Panc1 (cell line): ENCODE results near the gene TTC23. TPM values are rescaled to one million over a fixed set of nuclear protein-coding genes. Genes with fewer than 3 reads are reported as not detected.

Experiments used
- ATAC-seq: fragments of 200-7000 bp; cut with Tn5 transposase; 2 replicates; pipeline ENCODE4 v1.9.1; 2020; ENCODE audit warnings: mild to moderate bottlenecking, moderate library complexity
- BruUV-seq: library from RNA; stranded (reverse); fragments of 400-500 nt; replicated peaks from 2 replicates; lab custom pipeline; 2021; lab: Mats Ljungman, UMichigan
- CTCF ChIA-PET: fragments of 300-600 bp; sonication (Branson Sonifier 250); formaldehyde crosslinking; loops from one replicate; lab custom pipeline; 2022; ENCODE audit warnings: antibody characterized with exemption; lab: Charles Lee
- POLR2A ChIA-PET: fragments of 300-600 bp; sonication (Branson Sonifier 250); formaldehyde crosslinking; loops from one replicate; lab custom pipeline; 2022; ENCODE audit warnings: antibody characterized with exemption; lab: Charles Lee
- DNase-seq: peaks from one replicate; pipeline ENCODE4 v3.0.0-alpha.2; 2010; ENCODE audit warnings: low read depth, low spot score
- H3K27ac ChIP-seq: 2 replicates; pipeline ENCODE4 v1.5.1; 2011; ENCODE audit warnings: mild to moderate bottlenecking, low read length, inconsistent platforms
- H3K27me3 ChIP-seq: fragments of 200-500 bp; sonication (Bioruptor generic); 2 replicates; pipeline ENCODE4 v1.6.0; 2014; ENCODE audit warnings: low read length, inconsistent platforms; ENCODE audit not compliant: control insufficient read depth, insufficient read depth
- H3K36me3 ChIP-seq: fragments of 200-500 bp; sonication (Bioruptor generic); 2 replicates; pipeline ENCODE4 v1.5.1; 2014; ENCODE audit warnings: inconsistent platforms, mild to moderate bottlenecking, low read length, moderate library complexity; ENCODE audit not compliant: control insufficient read depth, insufficient read depth
- H3K4me1 ChIP-seq: 2 replicates; pipeline ENCODE4 v1.5.1; 2011; ENCODE audit warnings: inconsistent platforms, mild to moderate bottlenecking, low read length, moderate library complexity; ENCODE audit not compliant: control insufficient read depth, insufficient read depth
- H3K4me3 ChIP-seq, 2 experiments: 2 replicates each; pipeline ENCODE4 v1.5.1; 2011 to 2012; ENCODE audit warnings: low read depth in 2 of 2, low read length in 2 of 2, mild to moderate bottlenecking in 2 of 2, inconsistent platforms in 1 of 2, moderate library complexity in 1 of 2
- H3K9me3 ChIP-seq: fragments of 200-500 bp; sonication (Bioruptor generic); 2 replicates; pipeline ENCODE4 v1.5.1; 2014; ENCODE audit warnings: low read depth, mild to moderate bottlenecking, inconsistent platforms, low read length, moderate library complexity; ENCODE audit not compliant: control insufficient read depth, insufficient read depth
- POLR2AphosphoS5 ChIP-seq: IDR thresholded peaks from 2 replicates; pipeline ENCODE4 v1.6.1; 2012; ENCODE audit warnings: mild to moderate bottlenecking, low read depth, low read length, moderate library complexity
- SIN3A ChIP-seq: IDR thresholded peaks from 2 replicates; pipeline ENCODE4 v1.6.1; 2012; ENCODE audit warnings: low read depth, mild to moderate bottlenecking, low read length, moderate library complexity, borderline replicate concordance; ENCODE audit not compliant: insufficient read depth
- TCF7L2 ChIP-seq: IDR thresholded peaks from 2 replicates; pipeline ENCODE4 v1.6.1; 2011; ENCODE audit warnings: mild to moderate bottlenecking, low read depth, low read length, inconsistent platforms
- in situ Hi-C: cut with HindIII; loops from 2 replicates; pipeline ENCODE4 v1.10.0; 2016; ENCODE audit warnings: low sequenced_read_pairs, low pct_unique_long_range_greater_than_20kb
- intact Hi-C: fragments of 100-400 bp; cut with micrococcal nuclease; formaldehyde crosslinking; loops from one replicate; pipeline ENCODE4 v1.10.0; 2022; ENCODE audit not compliant: unreplicated experiment
- total RNA-seq: library from RNA; stranded (reverse); gene quantifications from one replicate; pipeline ENCODE4 v1.2.1, GENCODE V29; 2021; ENCODE audit not compliant: unreplicated experiment
- TF ChIP-seq, protein P1 (sequence below), 2 experiments: IDR thresholded peaks; 2 replicates each; pipeline ENCODE4 v1.6.1; 2011 to 2012; ENCODE audit warnings: low read depth in 2 of 2, control low read depth in 1 of 2, low read length in 1 of 2, mild to moderate bottlenecking in 1 of 2, moderate library complexity in 1 of 2; ENCODE audit not compliant: insufficient read depth in 1 of 2
- TF ChIP-seq, protein P2 (sequence below): fragments of 450-650 bp; IDR thresholded peaks from 2 replicates; pipeline ENCODE4 v1.5.1; 2017; ENCODE audit warnings: mild to moderate bottlenecking

The TTC23 gene
- total RNA-seq, 1 experiment from 2014 or later = 21.7 TPM

DNA sequence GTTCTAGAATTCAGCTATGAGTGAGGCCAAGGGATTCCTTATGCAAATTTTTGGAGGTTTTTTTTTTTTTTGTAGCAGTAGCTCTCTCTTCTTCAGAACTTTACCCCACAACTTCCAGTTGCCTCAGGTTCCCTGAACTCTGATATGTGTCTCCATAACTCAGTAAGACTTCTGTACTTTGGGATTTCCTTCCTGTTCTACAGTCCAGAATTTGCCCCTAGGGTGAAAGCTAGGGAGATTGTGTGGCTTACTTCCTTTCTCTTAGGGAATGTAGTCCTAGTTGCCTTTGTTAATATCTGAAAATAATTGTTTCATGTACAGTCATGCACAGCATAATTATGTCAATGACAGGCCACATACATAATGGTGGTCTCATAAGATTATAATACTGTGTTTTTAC, 32.7 kb upstream of the TTC23 start:
- no peak for ATAC-seq
- Histone ChIP-seq H3K36me3 (no peaks in the 10 kb centered on the region), H3K4me3 (no peak overlapping the region), H3K27me3 (no peaks in the 10 kb centered on the region), H3K9me3 (no peaks in the 10 kb centered on the region), H3K27ac (no peak overlapping the region), H3K4me1 (no peaks in the 10 kb centered on the region)
- CTCF ChIA-PET = interaction anchor here (0.6 to 1.4 kb wide), 4 partner anchors 9 to 422 kb away, joined by 3 to 9 read pairs (median 4); no protein-coding TSS in a partner anchor
- intact Hi-C loops (no loop called here), in situ Hi-C loops (no loop called here)
- TF ChIP-seq SIN3A (no peak), POLR2AphosphoS5 (no peak), TCF7L2 (no peak)
- TF ChIP-seq, protein P1, sequence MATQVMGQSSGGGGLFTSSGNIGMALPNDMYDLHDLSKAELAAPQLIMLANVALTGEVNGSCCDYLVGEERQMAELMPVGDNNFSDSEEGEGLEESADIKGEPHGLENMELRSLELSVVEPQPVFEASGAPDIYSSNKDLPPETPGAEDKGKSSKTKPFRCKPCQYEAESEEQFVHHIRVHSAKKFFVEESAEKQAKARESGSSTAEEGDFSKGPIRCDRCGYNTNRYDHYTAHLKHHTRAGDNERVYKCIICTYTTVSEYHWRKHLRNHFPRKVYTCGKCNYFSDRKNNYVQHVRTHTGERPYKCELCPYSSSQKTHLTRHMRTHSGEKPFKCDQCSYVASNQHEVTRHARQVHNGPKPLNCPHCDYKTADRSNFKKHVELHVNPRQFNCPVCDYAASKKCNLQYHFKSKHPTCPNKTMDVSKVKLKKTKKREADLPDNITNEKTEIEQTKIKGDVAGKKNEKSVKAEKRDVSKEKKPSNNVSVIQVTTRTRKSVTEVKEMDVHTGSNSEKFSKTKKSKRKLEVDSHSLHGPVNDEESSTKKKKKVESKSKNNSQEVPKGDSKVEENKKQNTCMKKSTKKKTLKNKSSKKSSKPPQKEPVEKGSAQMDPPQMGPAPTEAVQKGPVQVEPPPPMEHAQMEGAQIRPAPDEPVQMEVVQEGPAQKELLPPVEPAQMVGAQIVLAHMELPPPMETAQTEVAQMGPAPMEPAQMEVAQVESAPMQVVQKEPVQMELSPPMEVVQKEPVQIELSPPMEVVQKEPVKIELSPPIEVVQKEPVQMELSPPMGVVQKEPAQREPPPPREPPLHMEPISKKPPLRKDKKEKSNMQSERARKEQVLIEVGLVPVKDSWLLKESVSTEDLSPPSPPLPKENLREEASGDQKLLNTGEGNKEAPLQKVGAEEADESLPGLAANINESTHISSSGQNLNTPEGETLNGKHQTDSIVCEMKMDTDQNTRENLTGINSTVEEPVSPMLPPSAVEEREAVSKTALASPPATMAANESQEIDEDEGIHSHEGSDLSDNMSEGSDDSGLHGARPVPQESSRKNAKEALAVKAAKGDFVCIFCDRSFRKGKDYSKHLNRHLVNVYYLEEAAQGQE (IDR thresholded peaks at IDR 0.05; ENCODE audit: insufficient read depth in 1 of 2, low read depth in 2 of 2, low read length in 1 of 2) = no peak
- TF ChIP-seq, protein P2, sequence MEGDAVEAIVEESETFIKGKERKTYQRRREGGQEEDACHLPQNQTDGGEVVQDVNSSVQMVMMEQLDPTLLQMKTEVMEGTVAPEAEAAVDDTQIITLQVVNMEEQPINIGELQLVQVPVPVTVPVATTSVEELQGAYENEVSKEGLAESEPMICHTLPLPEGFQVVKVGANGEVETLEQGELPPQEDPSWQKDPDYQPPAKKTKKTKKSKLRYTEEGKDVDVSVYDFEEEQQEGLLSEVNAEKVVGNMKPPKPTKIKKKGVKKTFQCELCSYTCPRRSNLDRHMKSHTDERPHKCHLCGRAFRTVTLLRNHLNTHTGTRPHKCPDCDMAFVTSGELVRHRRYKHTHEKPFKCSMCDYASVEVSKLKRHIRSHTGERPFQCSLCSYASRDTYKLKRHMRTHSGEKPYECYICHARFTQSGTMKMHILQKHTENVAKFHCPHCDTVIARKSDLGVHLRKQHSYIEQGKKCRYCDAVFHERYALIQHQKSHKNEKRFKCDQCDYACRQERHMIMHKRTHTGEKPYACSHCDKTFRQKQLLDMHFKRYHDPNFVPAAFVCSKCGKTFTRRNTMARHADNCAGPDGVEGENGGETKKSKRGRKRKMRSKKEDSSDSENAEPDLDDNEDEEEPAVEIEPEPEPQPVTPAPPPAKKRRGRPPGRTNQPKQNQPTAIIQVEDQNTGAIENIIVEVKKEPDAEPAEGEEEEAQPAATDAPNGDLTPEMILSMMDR = no peak
- no TSS peak for BruUV-seq
- POLR2A ChIA-PET = no interaction called here
- DNase-seq = no peak

DNA sequence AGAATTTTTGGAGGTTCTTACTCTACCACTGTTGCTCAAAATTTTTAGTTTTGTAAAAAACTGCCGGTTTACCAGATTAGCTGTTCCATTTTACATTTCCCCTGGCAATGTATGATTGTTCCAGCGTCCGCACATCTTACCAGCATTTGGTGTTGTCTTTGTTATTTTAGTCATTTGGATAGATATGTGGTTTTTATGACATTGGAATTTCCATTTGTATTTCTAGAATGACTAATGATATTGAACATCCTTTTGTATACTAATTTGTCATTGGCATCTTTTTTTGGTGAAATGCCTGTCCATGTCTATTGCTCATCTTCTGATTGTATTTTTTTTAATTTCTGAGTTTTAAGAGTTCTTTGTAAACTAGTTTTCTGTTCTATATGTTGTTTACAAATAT, 30.4 kb upstream of the TTC23 start:
- CTCF ChIA-PET = no interaction called here
- Histone ChIP-seq H3K4me1 (no peaks in the 10 kb centered on the region), H3K27ac (no peak overlapping the region), H3K9me3 (no peaks in the 10 kb centered on the region), H3K27me3 (no peaks in the 10 kb centered on the region), H3K36me3 (no peaks in the 10 kb centered on the region), H3K4me3 (no peak overlapping the region)
- no peak for TF ChIP-seq POLR2AphosphoS5
- TF ChIP-seq, protein P1 (IDR thresholded peaks at IDR 0.05; ENCODE audit: insufficient read depth in 1 of 2, low read depth in 2 of 2, low read length in 1 of 2) = no peak
- TF ChIP-seq TCF7L2 = no peak
- no peak for TF ChIP-seq SIN3A
- TF ChIP-seq, protein P2 = no peak
- ATAC-seq (no peak), DNase-seq (no peak)
- in situ Hi-C loops (no loop called here), intact Hi-C loops (no loop called here)
- POLR2A ChIA-PET = interaction anchor here (0.6 kb wide), 1 partner anchor 491 kb away, joined by 5 read pairs; no protein-coding TSS in a partner anchor
- BruUV-seq = no TSS peak
